GM12865 (cell line): ENCODE results near the gene PTCD2.
A peak's percentile ranks its signal among the peaks of the same experiment; 100 is the strongest.

ENCODE experiments used
- DNase-seq: peaks from one replicate; pipeline ENCODE4 v3.0.0; 2010; ENCODE audit warnings: low read depth
- H3K4me3 ChIP-seq: 2 replicates; pipeline ENCODE4 v1.5.1; 2011; ENCODE audit warnings: mild to moderate bottlenecking, low read depth, low read length, control low read depth
- CTCF ChIP-seq: IDR thresholded peaks from 2 replicates; pipeline ENCODE4 v1.5.1; 2011; ENCODE audit warnings: low read length, control low read depth, low read depth, inconsistent platforms; ENCODE audit not compliant: insufficient read depth; ENCODE audit errors: missing control alignments

PTCD2 gene

GRCh38 chr5:72286798-72287197 is 33.4 kb upstream of the PTCD2 start:
- DNase-seq = no peak
- no peak for TF ChIP-seq CTCF
- H3K4me3 ChIP-seq = no peak overlapping the region

GRCh38 chr5:72288924-72289323 is 31.2 kb upstream of the PTCD2 start:
- no peak for DNase-seq
- TF ChIP-seq CTCF = no peak
- H3K4me3 ChIP-seq = no peak overlapping the region

- no peak for TF ChIP-seq CTCF
- DNase-seq = no peak
- H3K4me3 ChIP-seq = no peak overlapping the region
Observed at GRCh38 chr5:72290356-72291133, 29.6 kb upstream of the PTCD2 start.

- no peak for TF ChIP-seq CTCF
- DNase-seq = peak; percentile 62
- no peak overlapping the region; the same call in 1 of the 2 replicates for H3K4me3 ChIP-seq
Observed at GRCh38 chr5:72291601-72292000, 28.6 kb upstream of the PTCD2 start.

GRCh38 chr5:72292411-72292810 is 27.8 kb upstream of the PTCD2 start:
- no peak for DNase-seq
- no peak for TF ChIP-seq CTCF
- no peak overlapping the region for H3K4me3 ChIP-seq

GRCh38 chr5:72293495-72294055 is 26.6 kb upstream of the PTCD2 start:
- no peak for TF ChIP-seq CTCF
- DNase-seq = peak; percentile 69
- peak overlapping the region; percentile 53 for H3K4me3 ChIP-seq
